Smooth muscle cell (in vitro differentiated cells): ENCODE data around the gene COL8A2. TPM values are rescaled to one million over a fixed set of nuclear protein-coding genes. Genes with fewer than 3 reads are reported as not detected.

Source experiments
- DNase-seq: peaks from one replicate; lab custom pipeline; 2025; ENCODE audit not compliant: unreplicated experiment; lab: John Stamatoyannopoulos, UW
- H2AFZ ChIP-seq: fragments of 200-600 bp; sonication (generic); 2 replicates; pipeline ENCODE4 v1.6.0; 2016; ENCODE audit warnings: antibody characterized with exemption, low read depth, mild to moderate bottlenecking
- H3F3A ChIP-seq: fragments of 200-600 bp; sonication (generic); 2 replicates; pipeline ENCODE4 v1.6.0; 2017; ENCODE audit warnings: antibody characterized with exemption, low read depth
- H3K27ac ChIP-seq: fragments of 200-600 bp; sonication (generic); 2 replicates; pipeline ENCODE4 v1.5.1; 2016; ENCODE audit warnings: low read depth, mild to moderate bottlenecking
- H3K27me3 ChIP-seq: fragments of 200-600 bp; sonication (generic); 2 replicates; pipeline ENCODE4 v1.6.1; 2016; ENCODE audit warnings: low read depth, mild to moderate bottlenecking
- H3K36me3 ChIP-seq: fragments of 200-600 bp; sonication (generic); 2 replicates; pipeline ENCODE4 v1.5.1; 2016; ENCODE audit warnings: low read depth
- H3K4me1 ChIP-seq: fragments of 200-600 bp; sonication (generic); 2 replicates; pipeline ENCODE4 v1.5.1; 2016; ENCODE audit warnings: low read depth
- H3K4me2 ChIP-seq: fragments of 200-600 bp; sonication (generic); 2 replicates; pipeline ENCODE4 v1.6.0; 2016; ENCODE audit warnings: mild to moderate bottlenecking
- H3K4me3 ChIP-seq: fragments of 200-600 bp; sonication (generic); 2 replicates; pipeline ENCODE4 v1.5.1; 2016; ENCODE audit warnings: mild to moderate bottlenecking
- H3K79me2 ChIP-seq: fragments of 200-600 bp; sonication (generic); 2 replicates; pipeline ENCODE4 v1.6.0; 2016; ENCODE audit warnings: low read depth, mild to moderate bottlenecking
- H3K9ac ChIP-seq: fragments of 200-600 bp; sonication (generic); 2 replicates; pipeline ENCODE4 v1.6.0; 2016; ENCODE audit warnings: low read depth
- H3K9me3 ChIP-seq: fragments of 200-600 bp; sonication (generic); replicated peaks from 2 replicates; pipeline ENCODE4 v1.5.1; 2016; ENCODE audit warnings: low read depth
- H4K20me1 ChIP-seq: fragments of 200-600 bp; sonication (generic); 2 replicates; pipeline ENCODE4 v1.6.0; 2016; ENCODE audit warnings: low read depth
- CTCF ChIP-seq: fragments of 200-600 bp; sonication (generic); IDR thresholded peaks from 2 replicates; pipeline ENCODE4 v1.5.1; 2017; ENCODE audit warnings: borderline replicate concordance, mild to moderate bottlenecking, antibody characterized with exemption; ENCODE audit not compliant: insufficient read depth, poor library complexity, severe bottlenecking
- WGBS: methylation state at CpG from one replicate; pipeline ENCODE4 v1.1.7; 2016; ENCODE audit warnings: low lambda C conversion rate; 5-methylcytosine and 5-hydroxymethylcytosine counted together
- polyA plus RNA-seq: library from polyadenylated mRNA; unstranded; fragments of >200 nt; fragmentation: Nextera tagmentation; extraction: Ambion mirVana; gene quantifications from 2 replicates; pipeline ENCODE4 v1.2.1, GENCODE V29; 2016
- total RNA-seq: library from RNA; depleted of rRNA; stranded (reverse); fragments of >200 nt; gene quantifications from 2 replicates; pipeline ENCODE4 v1.2.3, GENCODE V29; 2014

The COL8A2 gene
- total and polyA plus RNA-seq, 2 experiments from 2014 or later: 21.7 to 59.0 TPM

GRCh38 chr1:36087233-36088123 is 37.5 kb downstream of the COL8A2 start:
- Histone ChIP-seq H3K27me3 (no peaks in the 10 kb centered on the region), H3K79me2 (peaks cover 20% of the 10 kb centered on the region), H4K20me1 (no peaks in the 10 kb centered on the region), H3K4me1 (peaks cover 30% of the 10 kb centered on the region), H2AFZ (peak overlapping the region; percentile 91), H3K4me3 (no peak overlapping the region), H3F3A (no peaks in the 10 kb centered on the region), H3K9me3 (no peaks in the 10 kb centered on the region), H3K9ac (no peak overlapping the region), H3K27ac (no peak overlapping the region), H3K4me2 (no peak overlapping the region), H3K36me3 (no peaks in the 10 kb centered on the region)
- no peak for DNase-seq
- TF ChIP-seq CTCF: no peak
- 94% methylated on average over 31 of the region's 31 CpGs for WGBS

GRCh38 chr1:36086529-36087232 is 38.3 kb downstream of the COL8A2 start:
- DNase-seq: no peak
- no peaks in the 10 kb centered on the region for H3K27me3 ChIP-seq
- H3K36me3 ChIP-seq: no peaks in the 10 kb centered on the region
- 89% methylated on average over 12 of the region's 12 CpGs for WGBS
- H3K4me3 ChIP-seq: no peak overlapping the region
- no peak overlapping the region for H3K27ac ChIP-seq
- no peak for TF ChIP-seq CTCF
- H3K4me2 ChIP-seq: no peak overlapping the region
- H4K20me1 ChIP-seq: no peaks in the 10 kb centered on the region
- no peak overlapping the region for H2AFZ ChIP-seq
- H3F3A ChIP-seq: no peaks in the 10 kb centered on the region
- no peak overlapping the region for H3K9ac ChIP-seq
- peaks cover 30% of the 10 kb centered on the region for H3K4me1 ChIP-seq
- peaks cover 20% of the 10 kb centered on the region for H3K79me2 ChIP-seq
- no peaks in the 10 kb centered on the region for H3K9me3 ChIP-seq

GRCh38 chr1:36085686-36086526 is 39.1 kb downstream of the COL8A2 start:
- Histone ChIP-seq H3K4me2 (no peak overlapping the region), H2AFZ (no peak overlapping the region), H3K9ac (no peak overlapping the region), H3K4me1 (peaks cover 30% of the 10 kb centered on the region), H3K27me3 (no peaks in the 10 kb centered on the region), H4K20me1 (no peaks in the 10 kb centered on the region), H3F3A (no peaks in the 10 kb centered on the region), H3K9me3 (no peaks in the 10 kb centered on the region), H3K79me2 (peaks cover 20% of the 10 kb centered on the region), H3K27ac (no peak overlapping the region), H3K36me3 (no peaks in the 10 kb centered on the region), H3K4me3 (no peak overlapping the region)
- WGBS: 93% methylated on average over 29 of the region's 29 CpGs
- DNase-seq: no peak
- TF ChIP-seq CTCF: no peak
